ENCODE measurements around the gene PCIF1.

PCIF1 gene

DNA sequence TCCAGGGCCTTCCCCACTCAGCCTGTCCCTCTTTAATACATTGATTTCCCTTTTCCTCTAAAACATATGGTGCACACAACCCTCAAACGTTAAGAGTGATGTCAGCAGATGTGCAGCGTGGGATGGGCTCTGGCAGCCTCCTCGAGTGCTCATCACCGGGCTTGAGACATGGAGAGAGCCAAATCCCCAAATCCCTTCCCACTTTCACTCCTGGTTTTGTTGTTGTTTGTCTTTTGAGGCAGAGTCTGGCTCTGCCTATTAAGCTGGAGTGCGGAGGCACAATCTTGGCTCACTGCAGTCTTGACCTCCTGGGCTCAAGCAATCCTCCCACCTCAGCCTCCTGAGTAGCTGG lies 16.7 kb upstream of the PCIF1 start:
- Histone ChIP-seq H3K9ac (ENCODE audit: low read length) (no peak overlapping the region), H3K27me3 (ENCODE audit: low read depth, low read length) (peaks cover 8% of the 10 kb centered on the region; the same call in 1 of the 2 replicates), H3K79me2 (ENCODE audit: low read length) (no peaks in the 10 kb centered on the region), H3K9me3 (ENCODE audit: insufficient read depth, low read length) (no peaks in the 10 kb centered on the region), H3K36me3 (replicated peaks; ENCODE audit: low read depth, low read length) (no peaks in the 10 kb centered on the region), H3K4me1 (ENCODE audit: low read length) (peaks cover 18% of the 10 kb centered on the region), H3K27ac (ENCODE audit: low read length) (no peak overlapping the region), H3K4me2 (ENCODE audit: low read length) (no peak overlapping the region), H2AFZ (ENCODE audit: low read depth, low read length) (no peak overlapping the region), H3K4me3 (ENCODE audit: low read length) (no peak overlapping the region), H4K20me1 (ENCODE audit: insufficient read depth, low read length) (no peaks in the 10 kb centered on the region)
- TF ChIP-seq CTCF (IDR thresholded peaks at IDR 0.05; ENCODE audit: low read depth, low read length) (no peak), EZH2phosphoT487 (IDR thresholded peaks at IDR 0.05; ENCODE audit: low read depth) (no peak)

GRCh38 chr20:45918182-45918737 lies 16.2 kb upstream of the PCIF1 start:
- no peak overlapping the region for H3K27ac ChIP-seq (ENCODE audit: low read length)
- no peak overlapping the region for H3K9ac ChIP-seq (ENCODE audit: low read length)
- no peaks in the 10 kb centered on the region for H3K36me3 ChIP-seq (replicated peaks; ENCODE audit: low read depth, low read length)
- peaks cover 13% of the 10 kb centered on the region for H3K4me1 ChIP-seq (ENCODE audit: low read length)
- H3K4me2 ChIP-seq (ENCODE audit: low read length), result no peak overlapping the region
- no peaks in the 10 kb centered on the region for H3K9me3 ChIP-seq (ENCODE audit: insufficient read depth, low read length)
- TF ChIP-seq CTCF (IDR thresholded peaks at IDR 0.05; ENCODE audit: low read depth, low read length), result no peak
- no peak for TF ChIP-seq EZH2phosphoT487 (IDR thresholded peaks at IDR 0.05; ENCODE audit: low read depth)
- peaks cover 8% of the 10 kb centered on the region; the same call in 1 of the 2 replicates for H3K27me3 ChIP-seq (ENCODE audit: low read depth, low read length)
- no peak overlapping the region for H2AFZ ChIP-seq (ENCODE audit: low read depth, low read length)
- H4K20me1 ChIP-seq (ENCODE audit: insufficient read depth, low read length), result no peaks in the 10 kb centered on the region
- no peaks in the 10 kb centered on the region for H3K79me2 ChIP-seq (ENCODE audit: low read length)
- no peak overlapping the region for H3K4me3 ChIP-seq (ENCODE audit: low read length)

- no peaks in the 10 kb centered on the region for H4K20me1 ChIP-seq (ENCODE audit: insufficient read depth, low read length)
- H3K9ac ChIP-seq (ENCODE audit: low read length), result no peak overlapping the region
- no peak overlapping the region for H2AFZ ChIP-seq (ENCODE audit: low read depth, low read length)
- TF ChIP-seq CTCF (IDR thresholded peaks at IDR 0.05; ENCODE audit: low read depth, low read length) (no peak), EZH2phosphoT487 (IDR thresholded peaks at IDR 0.05; ENCODE audit: low read depth) (no peak)
- H3K36me3 ChIP-seq (replicated peaks; ENCODE audit: low read depth, low read length), result no peaks in the 10 kb centered on the region
- H3K79me2 ChIP-seq (ENCODE audit: low read length), result no peaks in the 10 kb centered on the region
- H3K4me2 ChIP-seq (ENCODE audit: low read length), result no peak overlapping the region
- H3K4me3 ChIP-seq (ENCODE audit: low read length), result no peak overlapping the region
- H3K27me3 ChIP-seq (ENCODE audit: low read depth, low read length), result peaks cover 8% of the 10 kb centered on the region; the same call in 1 of the 2 replicates
- no peak overlapping the region for H3K27ac ChIP-seq (ENCODE audit: low read length)
- H3K4me1 ChIP-seq (ENCODE audit: low read length), result peaks cover 7% of the 10 kb centered on the region
- no peaks in the 10 kb centered on the region for H3K9me3 ChIP-seq (ENCODE audit: insufficient read depth, low read length)
These were observed 15.5 kb upstream of the PCIF1 start for GRCh38 chr20:45918779-45919537.

GRCh38 chr20:45919542-45920399 lies 14.7 kb upstream of the PCIF1 start:
- Histone ChIP-seq H3K4me2 (ENCODE audit: low read length) (no peak overlapping the region), H2AFZ (ENCODE audit: low read depth, low read length) (no peak overlapping the region), H4K20me1 (ENCODE audit: insufficient read depth, low read length) (no peaks in the 10 kb centered on the region), H3K9ac (ENCODE audit: low read length) (no peak overlapping the region), H3K36me3 (replicated peaks; ENCODE audit: low read depth, low read length) (no peaks in the 10 kb centered on the region), H3K27ac (ENCODE audit: low read length) (no peak overlapping the region), H3K4me1 (ENCODE audit: low read length) (no peaks in the 10 kb centered on the region), H3K27me3 (ENCODE audit: low read depth, low read length) (peaks cover 8% of the 10 kb centered on the region; the same call in 1 of the 2 replicates), H3K4me3 (ENCODE audit: low read length) (no peak overlapping the region), H3K79me2 (ENCODE audit: low read length) (no peaks in the 10 kb centered on the region), H3K9me3 (ENCODE audit: insufficient read depth, low read length) (no peaks in the 10 kb centered on the region)
- TF ChIP-seq EZH2phosphoT487 (IDR thresholded peaks at IDR 0.05; ENCODE audit: low read depth), result no peak

Measured in OCI-LY3 (cell line).